Measurements from ENCODE around the gene IFITM5.
"Not testable (repeated sequence)": the region's sequence is repeated elsewhere in the genome, so short reads cannot be mapped to it uniquely, and the experiment has no call there.

DNA sequence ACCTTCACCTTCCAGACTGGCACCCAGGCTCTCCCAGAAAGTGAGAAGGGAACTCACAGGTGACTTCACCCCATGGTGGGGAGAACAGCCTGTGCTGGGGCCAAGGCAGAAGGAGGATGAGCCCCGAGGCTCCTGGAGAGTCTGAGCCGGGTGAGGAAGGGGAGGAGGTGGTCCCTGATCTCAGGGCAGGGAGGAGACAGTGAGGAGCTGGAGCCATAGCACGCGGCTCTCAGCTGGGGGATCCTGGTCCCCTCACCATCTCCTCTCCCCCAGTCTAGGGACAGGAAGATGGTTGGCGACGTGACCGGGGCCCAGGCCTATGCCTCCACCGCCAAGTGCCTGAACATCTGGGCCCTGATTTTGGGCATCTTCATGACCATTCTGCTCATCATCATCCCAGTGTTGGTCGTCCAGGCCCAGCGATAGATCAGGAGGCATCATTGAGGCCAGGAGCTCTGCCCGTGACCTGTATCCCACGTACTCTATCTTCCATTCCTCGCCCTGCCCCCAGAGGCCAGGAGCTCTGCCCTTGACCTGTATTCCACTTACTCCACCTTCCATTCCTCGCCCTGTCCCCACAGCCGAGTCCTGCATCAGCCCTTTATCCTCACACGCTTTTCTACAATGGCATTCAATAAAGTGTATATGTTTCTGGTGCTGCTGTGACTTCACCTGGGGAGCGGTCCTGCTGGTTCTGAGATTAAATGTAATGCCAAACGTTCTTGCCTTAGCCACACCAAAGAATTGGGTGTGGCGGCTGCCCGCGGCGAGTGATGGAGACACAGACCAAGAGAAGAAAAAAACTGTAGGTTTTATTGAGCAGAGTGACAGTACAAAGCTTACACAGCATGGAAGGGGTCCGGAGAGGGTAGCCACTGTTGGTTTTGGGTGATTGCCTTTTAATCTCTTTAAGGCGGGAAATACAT, 9.7 kb upstream of the IFITM5 start:
- TF ChIP-seq MYC (IDR thresholded peaks at IDR 0.05; ENCODE audit: low read depth, low read length); POLR2A (IDR thresholded peaks at IDR 0.05; ENCODE audit: extremely low read depth, insufficient read length): not testable (repeated sequence)
